Measurements from ENCODE around the gene CYP4F22. TPM values are rescaled to one million over a fixed set of nuclear protein-coding genes. Genes with fewer than 3 reads are reported as not detected.

Gene CYP4F22
- total RNA-seq, 2 donors from 2014 or later, result 0.44 to 1.4 TPM

DNA sequence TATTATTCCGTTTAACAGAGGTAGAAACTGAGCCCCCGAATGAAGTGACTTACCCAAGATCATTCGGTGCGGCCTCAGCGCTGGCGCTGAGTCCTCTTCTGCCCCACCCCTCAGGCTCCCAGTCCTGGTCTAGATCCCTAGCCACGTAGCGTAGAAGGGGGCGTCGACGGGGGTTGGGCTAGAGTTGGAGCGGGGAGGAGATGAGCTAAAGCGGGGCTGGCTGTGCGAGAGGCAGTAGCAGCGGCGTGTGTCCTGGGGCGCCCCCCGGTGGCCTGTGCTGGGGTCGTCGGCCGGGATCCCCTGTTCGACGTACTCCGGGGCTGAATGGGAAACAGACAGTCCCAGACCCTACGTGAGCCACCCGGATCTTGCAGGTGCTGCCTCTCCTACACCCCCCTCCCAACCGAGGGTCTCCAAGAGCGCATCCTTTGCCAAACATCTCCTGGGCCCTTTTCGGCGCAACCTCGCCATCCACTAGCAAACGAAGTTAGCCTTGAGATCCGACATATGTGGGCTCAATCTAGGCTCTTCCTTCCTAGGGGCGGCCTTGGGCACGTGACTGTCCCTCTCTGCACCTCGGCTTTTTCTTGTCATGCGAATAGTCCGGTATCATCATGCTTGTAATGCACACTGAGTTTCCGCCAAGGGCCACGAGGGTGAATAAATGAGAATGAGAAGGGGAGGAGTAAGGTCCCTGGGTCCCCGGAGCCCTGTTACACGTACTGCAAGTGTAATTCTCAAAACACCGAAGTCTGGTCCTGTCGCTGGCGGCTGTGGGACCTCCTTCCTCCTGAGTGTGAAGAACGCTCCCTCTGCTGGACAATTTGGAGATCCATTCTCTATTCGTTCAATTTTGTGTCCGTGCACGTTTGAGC lies 47.7 kb downstream of the CYP4F22 start:
- peak overlapping the region; percentile 90 for H3K4me3 Mint-ChIP-seq
- H3K9me3 ChIP-seq (ENCODE audit: control insufficient read depth, low read length, poor library complexity, severe bottlenecking), result no peaks in the 10 kb centered on the region
- no peaks in the 10 kb centered on the region for H3K27me3 Mint-ChIP-seq
- ATAC-seq, result peak; percentile 87
- peak overlapping the region; percentile 83 for H3K27ac Mint-ChIP-seq
- DNase-seq, result peak; percentile 90 to 98 (median 94)
- H3K4me1 Mint-ChIP-seq, result peaks cover 19% of the 10 kb centered on the region
- H3K36me3 Mint-ChIP-seq (ENCODE audit: low read depth), result no peaks in the 10 kb centered on the region

- H3K4me1 Mint-ChIP-seq, result peaks cover 17% of the 10 kb centered on the region
- H3K27me3 Mint-ChIP-seq, result peaks cover under 1% of the 10 kb centered on the region
- ATAC-seq (no peak), DNase-seq (no peak)
- peak overlapping the region; percentile 90 for H3K4me3 Mint-ChIP-seq
- no peaks in the 10 kb centered on the region for H3K36me3 Mint-ChIP-seq (ENCODE audit: low read depth)
- no peaks in the 10 kb centered on the region for H3K9me3 ChIP-seq (ENCODE audit: control insufficient read depth, low read length, poor library complexity, severe bottlenecking)
- H3K27ac Mint-ChIP-seq, result peak overlapping the region; percentile 83
Observed at GRCh38 chr19:15556634-15557181, 48.4 kb downstream of the CYP4F22 start.

DNA sequence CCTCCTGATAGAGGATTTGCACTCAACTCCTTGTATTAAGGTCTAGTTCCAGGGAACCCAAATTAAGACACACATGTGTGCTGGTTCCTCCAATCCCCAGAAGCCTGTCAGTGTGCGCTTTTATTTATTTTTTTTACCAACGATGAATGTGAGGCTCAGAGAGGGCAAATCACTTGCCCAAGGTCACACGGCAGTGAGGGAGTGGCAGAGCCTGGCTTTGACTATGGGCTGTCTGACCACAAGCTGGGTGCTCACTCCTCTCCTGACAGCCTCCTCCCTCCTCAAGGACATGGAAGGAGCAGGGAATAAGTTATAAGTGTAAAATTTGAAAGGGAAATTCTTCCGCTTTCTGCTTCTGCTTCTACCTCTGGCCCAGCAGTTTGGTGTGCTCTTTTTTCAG lies 48.9 kb downstream of the CYP4F22 start:
- DNase-seq (no peak), ATAC-seq (no peak)
- Mint-ChIP-seq H3K4me1 (peaks cover 17% of the 10 kb centered on the region), H3K36me3 (ENCODE audit: low read depth) (no peaks in the 10 kb centered on the region), H3K4me3 (no peak overlapping the region), H3K27ac (no peak overlapping the region), H3K27me3 (peaks cover 6% of the 10 kb centered on the region)
- no peaks in the 10 kb centered on the region for H3K9me3 ChIP-seq (ENCODE audit: control insufficient read depth, low read length, poor library complexity, severe bottlenecking)

DNA sequence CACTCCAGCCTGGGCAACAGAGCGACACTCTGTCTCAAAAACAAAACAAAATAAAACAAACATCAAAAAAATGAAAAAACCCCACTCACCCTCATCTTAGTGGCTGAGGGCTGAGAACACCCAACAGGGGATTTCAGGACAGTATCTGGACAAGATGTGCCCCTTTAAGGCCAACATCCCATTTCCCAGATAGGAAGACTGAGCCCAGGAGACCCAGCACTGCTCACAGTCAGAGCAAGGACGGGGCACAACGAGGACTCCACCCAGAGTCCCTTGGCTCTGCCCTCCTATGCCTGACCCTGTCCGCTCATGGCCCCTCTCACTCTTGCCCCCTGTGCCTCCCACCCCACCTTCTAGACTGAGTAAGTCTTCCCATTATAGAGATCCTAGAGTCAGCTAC lies 53.8 kb downstream of the CYP4F22 start:
- Mint-ChIP-seq H3K36me3 (ENCODE audit: low read depth) (peaks cover 10% of the 10 kb centered on the region), H3K4me1 (peaks cover 2% of the 10 kb centered on the region), H3K4me3 (no peak overlapping the region), H3K27me3 (peaks cover 35% of the 10 kb centered on the region), H3K27ac (no peak overlapping the region)
- H3K9me3 ChIP-seq (ENCODE audit: control insufficient read depth, low read length, poor library complexity, severe bottlenecking), result no peaks in the 10 kb centered on the region
- no peak for DNase-seq
- no peak for ATAC-seq

DNA sequence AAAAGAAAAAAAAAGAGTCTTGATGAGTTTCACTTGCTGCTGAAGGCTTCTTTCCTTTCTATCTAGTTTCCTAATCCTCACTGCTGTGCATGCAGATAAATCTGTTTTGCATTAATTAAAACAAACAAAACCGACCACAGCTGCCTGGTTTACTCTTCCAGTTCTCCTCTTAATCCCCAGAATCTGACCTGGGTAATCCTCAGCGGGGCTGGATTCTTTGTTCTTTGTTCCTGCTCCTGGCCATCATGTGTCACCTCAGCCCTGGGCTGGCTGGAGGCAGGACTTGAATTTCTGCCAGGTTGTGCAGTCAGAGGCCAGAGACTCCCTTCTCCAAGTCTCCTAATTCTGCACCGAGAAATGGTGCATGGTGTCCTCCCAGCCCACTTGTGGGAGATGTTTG lies 54.5 kb downstream of the CYP4F22 start:
- H3K4me1 Mint-ChIP-seq, result peaks cover 2% of the 10 kb centered on the region
- DNase-seq, result no peak
- no peak overlapping the region for H3K27ac Mint-ChIP-seq
- H3K9me3 ChIP-seq (ENCODE audit: control insufficient read depth, low read length, poor library complexity, severe bottlenecking), result no peaks in the 10 kb centered on the region
- peaks cover 37% of the 10 kb centered on the region for H3K27me3 Mint-ChIP-seq
- no peak overlapping the region for H3K4me3 Mint-ChIP-seq
- H3K36me3 Mint-ChIP-seq (ENCODE audit: low read depth), result peaks cover 10% of the 10 kb centered on the region
- ATAC-seq, result no peak

GRCh38 chr19:15563325-15563794 lies 55.0 kb downstream of the CYP4F22 start:
- no peak overlapping the region for H3K27ac Mint-ChIP-seq
- H3K4me1 Mint-ChIP-seq, result peaks cover 2% of the 10 kb centered on the region
- ATAC-seq (no peak), DNase-seq (no peak)
- peaks cover 42% of the 10 kb centered on the region for H3K27me3 Mint-ChIP-seq
- peaks cover 10% of the 10 kb centered on the region for H3K36me3 Mint-ChIP-seq (ENCODE audit: low read depth)
- no peaks in the 10 kb centered on the region for H3K9me3 ChIP-seq (ENCODE audit: control insufficient read depth, low read length, poor library complexity, severe bottlenecking)
- H3K4me3 Mint-ChIP-seq, result no peak overlapping the region

DNA sequence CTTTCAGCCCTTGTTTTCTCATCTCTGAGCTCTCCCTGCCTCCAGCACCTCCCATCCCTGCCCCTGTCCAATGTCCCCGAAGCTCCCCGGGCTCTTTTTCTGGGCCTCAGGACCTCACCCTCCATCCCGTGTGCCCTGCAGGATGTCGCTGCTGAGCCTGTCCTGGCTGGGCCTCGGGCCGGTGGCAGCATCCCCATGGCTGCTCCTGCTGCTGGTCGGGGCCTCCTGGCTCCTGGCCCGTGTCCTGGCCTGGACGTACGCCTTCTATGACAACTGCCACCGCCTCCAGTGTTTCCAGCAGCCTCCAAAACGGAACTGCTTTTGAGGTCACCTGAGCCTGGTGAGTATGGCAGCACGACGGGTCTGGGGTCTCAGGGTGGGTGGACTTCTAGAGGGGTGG lies 55.6 kb downstream of the CYP4F22 start:
- DNase-seq, result no peak
- Mint-ChIP-seq H3K27ac (no peak overlapping the region), H3K27me3 (peaks cover 45% of the 10 kb centered on the region), H3K4me3 (no peak overlapping the region), H3K4me1 (peaks cover 2% of the 10 kb centered on the region), H3K36me3 (ENCODE audit: low read depth) (peaks cover 10% of the 10 kb centered on the region)
- H3K9me3 ChIP-seq (ENCODE audit: control insufficient read depth, low read length, poor library complexity, severe bottlenecking), result no peaks in the 10 kb centered on the region
- no peak for ATAC-seq

GRCh38 chr19:15564534-15565168 lies 56.3 kb downstream of the CYP4F22 start:
- no peaks in the 10 kb centered on the region for H3K9me3 ChIP-seq (ENCODE audit: control insufficient read depth, low read length, poor library complexity, severe bottlenecking)
- peaks cover 6% of the 10 kb centered on the region for H3K4me1 Mint-ChIP-seq
- H3K4me3 Mint-ChIP-seq, result no peak overlapping the region
- peaks cover 52% of the 10 kb centered on the region for H3K27me3 Mint-ChIP-seq
- ATAC-seq (no peak), DNase-seq (no peak)
- H3K36me3 Mint-ChIP-seq (ENCODE audit: low read depth), result peaks cover 10% of the 10 kb centered on the region
- H3K27ac Mint-ChIP-seq, result no peak overlapping the region

GRCh38 chr19:15570420-15570819 lies 62.1 kb downstream of the CYP4F22 start:
- DNase-seq (no peak), ATAC-seq (no peak)
- H3K27me3 Mint-ChIP-seq, result peaks cover 62% of the 10 kb centered on the region
- peaks cover 10% of the 10 kb centered on the region for H3K4me1 Mint-ChIP-seq
- H3K36me3 Mint-ChIP-seq (ENCODE audit: low read depth), result peaks cover 17% of the 10 kb centered on the region
- H3K9me3 ChIP-seq (ENCODE audit: control insufficient read depth, low read length, poor library complexity, severe bottlenecking), result no peaks in the 10 kb centered on the region
- no peak overlapping the region for H3K4me3 Mint-ChIP-seq
- H3K27ac Mint-ChIP-seq, result no peak overlapping the region

- ATAC-seq, result no peak
- peaks cover 35% of the 10 kb centered on the region for H3K27me3 Mint-ChIP-seq
- H3K27ac Mint-ChIP-seq, result no peak overlapping the region
- H3K4me1 Mint-ChIP-seq, result peaks cover 2% of the 10 kb centered on the region
- peaks cover 5% of the 10 kb centered on the region for H3K36me3 Mint-ChIP-seq (ENCODE audit: low read depth)
- no peak overlapping the region for H3K4me3 Mint-ChIP-seq
- H3K9me3 ChIP-seq (ENCODE audit: control insufficient read depth, low read length, poor library complexity, severe bottlenecking), result no peaks in the 10 kb centered on the region
- no peak for DNase-seq
Observed at GRCh38 chr19:15575406-15575805, 67.1 kb downstream of the CYP4F22 start.

DNA sequence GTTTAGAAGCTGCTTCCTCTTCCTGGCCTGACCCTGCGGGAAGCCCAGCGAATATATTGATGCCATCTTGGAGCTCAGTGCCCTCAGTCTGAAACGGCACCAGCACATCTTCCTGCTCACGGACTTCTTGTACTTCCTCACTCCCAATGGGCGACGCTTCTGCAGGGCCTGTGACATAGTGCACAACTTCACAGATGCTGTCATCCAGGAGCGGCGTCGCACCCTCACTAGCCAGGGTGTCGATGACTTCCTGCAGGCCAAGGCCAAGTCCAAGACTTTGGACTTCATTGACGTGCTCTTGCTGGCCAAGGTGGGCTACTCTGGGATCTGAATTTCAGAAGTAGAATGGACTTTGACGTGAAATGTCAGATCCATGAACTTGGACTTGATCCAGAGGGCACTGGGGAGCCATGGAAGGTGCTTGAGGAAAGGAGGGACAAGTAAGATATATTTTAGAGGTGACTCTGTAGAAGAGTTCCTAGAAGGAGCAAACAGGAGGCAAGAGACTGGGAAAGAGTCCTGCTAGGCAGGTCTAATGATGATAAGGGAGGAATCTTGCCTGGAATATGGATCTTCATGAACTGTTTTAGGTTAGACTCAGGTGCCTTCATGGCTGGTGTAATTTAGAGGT lies 68.3 kb downstream of the CYP4F22 start:
- H3K4me3 Mint-ChIP-seq, result no peak overlapping the region

GRCh38 chr19:15577184-15577771 lies 69.0 kb downstream of the CYP4F22 start:
- peaks cover 2% of the 10 kb centered on the region for H3K36me3 Mint-ChIP-seq (ENCODE audit: low read depth)
- ATAC-seq, result no peak
- H3K4me3 Mint-ChIP-seq, result no peak overlapping the region
- no peaks in the 10 kb centered on the region for H3K9me3 ChIP-seq (ENCODE audit: control insufficient read depth, low read length, poor library complexity, severe bottlenecking)
- H3K4me1 Mint-ChIP-seq, result no peaks in the 10 kb centered on the region
- no peak for DNase-seq
- peaks cover 25% of the 10 kb centered on the region for H3K27me3 Mint-ChIP-seq
- no peak overlapping the region for H3K27ac Mint-ChIP-seq

More for the DNA sequence above, 68.3 kb downstream of the CYP4F22 start:
- Mint-ChIP-seq H3K4me1 (peaks cover 2% of the 10 kb centered on the region), H3K27ac (no peak overlapping the region), H3K27me3 (peaks cover 32% of the 10 kb centered on the region), H3K36me3 (ENCODE audit: low read depth) (peaks cover 2% of the 10 kb centered on the region)
- DNase-seq, result no peak
- H3K9me3 ChIP-seq (ENCODE audit: control insufficient read depth, low read length, poor library complexity, severe bottlenecking), result no peaks in the 10 kb centered on the region
- no peak for ATAC-seq

DNA sequence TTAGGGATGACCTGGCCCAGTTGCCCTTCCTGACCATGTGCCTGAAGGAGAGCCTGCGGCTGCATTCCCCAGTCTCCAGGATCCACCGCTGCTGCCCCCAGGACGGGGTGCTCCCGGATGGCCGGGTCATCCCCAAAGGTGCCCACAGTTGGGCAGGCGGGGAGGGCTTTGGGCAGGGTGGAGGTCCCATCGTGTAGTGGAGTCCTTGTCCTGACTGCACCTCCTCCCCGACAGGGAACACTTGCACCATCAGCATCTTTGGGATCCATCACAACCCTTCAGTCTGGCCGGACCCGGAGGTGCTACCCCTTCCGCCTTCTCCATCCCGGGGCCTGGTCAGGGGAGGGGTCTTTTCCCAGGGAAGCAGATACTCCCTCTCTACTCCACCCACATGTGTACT lies 75.0 kb downstream of the CYP4F22 start:
- no peaks in the 10 kb centered on the region for H3K9me3 ChIP-seq (ENCODE audit: control insufficient read depth, low read length, poor library complexity, severe bottlenecking)
- Mint-ChIP-seq H3K27me3 (peaks cover 22% of the 10 kb centered on the region), H3K36me3 (ENCODE audit: low read depth) (no peaks in the 10 kb centered on the region), H3K4me3 (no peak overlapping the region), H3K4me1 (no peaks in the 10 kb centered on the region), H3K27ac (no peak overlapping the region)
- ATAC-seq (no peak), DNase-seq (no peak)

All from T-helper 17 cell (primary cell).